Measurements from ENCODE around the gene ANKRD24. TPM values are rescaled to one million over a fixed set of nuclear protein-coding genes. Genes with fewer than 3 reads are reported as not detected.
"Not testable (repeated sequence)": the region's sequence is repeated elsewhere in the genome, so short reads cannot be mapped to it uniquely, and the experiment has no call there.

ANKRD24 gene
- total and polyA plus RNA-seq, 4 donors: 2.8 to 13.7 (median 6.7) TPM

DNA sequence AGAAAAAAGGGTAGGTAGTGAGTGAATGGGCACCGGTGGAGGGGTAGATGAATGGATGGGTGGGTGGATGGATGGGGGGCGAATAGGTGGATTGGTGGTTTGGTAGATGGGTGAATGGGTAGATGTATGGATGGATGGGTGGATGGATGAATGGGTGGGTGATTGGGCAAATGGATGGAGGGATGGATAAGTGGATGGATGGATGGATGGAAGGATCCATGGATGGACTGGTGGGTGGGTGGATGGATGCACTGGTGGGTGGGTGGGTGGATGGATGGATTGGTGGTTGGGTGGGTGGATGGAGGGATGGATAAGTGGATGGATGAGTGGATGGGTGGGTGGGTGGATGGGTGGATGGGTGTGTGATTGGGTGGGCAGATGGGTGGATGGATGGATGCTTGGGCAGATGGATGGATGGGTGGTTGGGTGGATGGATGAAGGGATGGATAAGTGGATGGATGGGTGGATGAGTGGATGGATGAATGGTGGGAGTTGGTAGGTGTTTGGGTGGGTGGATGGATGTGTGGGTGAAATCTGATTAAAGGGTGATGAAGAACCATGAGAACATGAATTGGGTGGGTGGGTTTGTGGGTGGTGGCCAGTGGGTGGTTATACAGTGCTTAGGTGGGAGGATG, 2.3 kb downstream of the ANKRD24 start:
- H3K36me3 ChIP-seq (ENCODE audit: control insufficient read depth, insufficient read depth, low read length): peaks cover 13% of the 10 kb centered on the region
- no peak for DNase-seq (ENCODE audit: low read depth in 4 of 6, low spot score in 6 of 6)
- 86% methylated on average over 2 of the region's 2 CpGs for WGBS (ENCODE audit: insufficient coverage)
- peaks cover 36% of the 10 kb centered on the region for H3K4me1 ChIP-seq (ENCODE audit: control insufficient read depth, insufficient read depth, low read length)
- no peak overlapping the region for H3K27ac ChIP-seq (ENCODE audit: low read depth, low read length)
- H3K9me3 ChIP-seq (ENCODE audit: control insufficient read depth, insufficient read depth, low read length): no peaks in the 10 kb centered on the region
- H3K27me3 ChIP-seq (ENCODE audit: control insufficient read depth, insufficient read depth, low read length): no peaks in the 10 kb centered on the region
- H3K4me3 ChIP-seq (ENCODE audit: low read depth, low read length): no peak overlapping the region

GRCh38 chr19:4185413-4186086, 3.1 kb downstream of the ANKRD24 start:
- no peak for DNase-seq (ENCODE audit: low read depth in 4 of 6, low spot score in 6 of 6)
- H3K4me1 ChIP-seq (ENCODE audit: control insufficient read depth, insufficient read depth, low read length): peaks cover 36% of the 10 kb centered on the region
- peaks cover 5% of the 10 kb centered on the region for H3K36me3 ChIP-seq (ENCODE audit: control insufficient read depth, insufficient read depth, low read length)
- 80% methylated on average over 9 of the region's 9 CpGs for WGBS (ENCODE audit: insufficient coverage)
- no peak overlapping the region for H3K4me3 ChIP-seq (ENCODE audit: low read depth, low read length)
- no peaks in the 10 kb centered on the region for H3K27me3 ChIP-seq (ENCODE audit: control insufficient read depth, insufficient read depth, low read length)
- no peaks in the 10 kb centered on the region for H3K9me3 ChIP-seq (ENCODE audit: control insufficient read depth, insufficient read depth, low read length)
- no peak overlapping the region for H3K27ac ChIP-seq (ENCODE audit: low read depth, low read length)

- H3K36me3 ChIP-seq (ENCODE audit: control insufficient read depth, insufficient read depth, low read length): no peaks in the 10 kb centered on the region
- DNase-seq (ENCODE audit: low read depth in 4 of 6, low spot score in 6 of 6): peak in 2 of 6 donors; percentile 67 to 76
- H3K27me3 ChIP-seq (ENCODE audit: control insufficient read depth, insufficient read depth, low read length): no peaks in the 10 kb centered on the region
- WGBS (ENCODE audit: insufficient coverage): 33% methylated on average over 13 of the region's 22 CpGs
- H3K4me1 ChIP-seq (ENCODE audit: control insufficient read depth, insufficient read depth, low read length): peaks cover 28% of the 10 kb centered on the region
- no peak overlapping the region for H3K4me3 ChIP-seq (ENCODE audit: low read depth, low read length)
- no peak overlapping the region for H3K27ac ChIP-seq (ENCODE audit: low read depth, low read length)
- no peaks in the 10 kb centered on the region for H3K9me3 ChIP-seq (ENCODE audit: control insufficient read depth, insufficient read depth, low read length)
These were observed 3.9 kb downstream of the ANKRD24 start for GRCh38 chr19:4186087-4186993.

- 91% methylated on average over 9 of the region's 10 CpGs for WGBS (ENCODE audit: insufficient coverage)
- no peaks in the 10 kb centered on the region for H3K9me3 ChIP-seq (ENCODE audit: control insufficient read depth, insufficient read depth, low read length)
- no peaks in the 10 kb centered on the region for H3K36me3 ChIP-seq (ENCODE audit: control insufficient read depth, insufficient read depth, low read length)
- no peak overlapping the region for H3K4me3 ChIP-seq (ENCODE audit: low read depth, low read length)
- no peak for DNase-seq (ENCODE audit: low read depth in 4 of 6, low spot score in 6 of 6)
- no peaks in the 10 kb centered on the region for H3K27me3 ChIP-seq (ENCODE audit: control insufficient read depth, insufficient read depth, low read length)
- H3K27ac ChIP-seq (ENCODE audit: low read depth, low read length): no peak overlapping the region
- H3K4me1 ChIP-seq (ENCODE audit: control insufficient read depth, insufficient read depth, low read length): peaks cover 20% of the 10 kb centered on the region
These were observed 5.0 kb downstream of the ANKRD24 start for GRCh38 chr19:4187313-4188122.

- no peaks in the 10 kb centered on the region for H3K9me3 ChIP-seq (ENCODE audit: control insufficient read depth, insufficient read depth, low read length)
- H3K4me3 ChIP-seq (ENCODE audit: low read depth, low read length): no peak overlapping the region
- H3K36me3 ChIP-seq (ENCODE audit: control insufficient read depth, insufficient read depth, low read length): no peaks in the 10 kb centered on the region
- no peaks in the 10 kb centered on the region for H3K27me3 ChIP-seq (ENCODE audit: control insufficient read depth, insufficient read depth, low read length)
- DNase-seq (ENCODE audit: low read depth in 4 of 6, low spot score in 6 of 6): no peak
- 61% methylated on average over 3 of the region's 5 CpGs for WGBS (ENCODE audit: insufficient coverage)
- H3K27ac ChIP-seq (ENCODE audit: low read depth, low read length): no peak overlapping the region
- H3K4me1 ChIP-seq (ENCODE audit: control insufficient read depth, insufficient read depth, low read length): peaks cover 7% of the 10 kb centered on the region
These were observed 7.2 kb downstream of the ANKRD24 start for GRCh38 chr19:4189641-4190040.

DNA sequence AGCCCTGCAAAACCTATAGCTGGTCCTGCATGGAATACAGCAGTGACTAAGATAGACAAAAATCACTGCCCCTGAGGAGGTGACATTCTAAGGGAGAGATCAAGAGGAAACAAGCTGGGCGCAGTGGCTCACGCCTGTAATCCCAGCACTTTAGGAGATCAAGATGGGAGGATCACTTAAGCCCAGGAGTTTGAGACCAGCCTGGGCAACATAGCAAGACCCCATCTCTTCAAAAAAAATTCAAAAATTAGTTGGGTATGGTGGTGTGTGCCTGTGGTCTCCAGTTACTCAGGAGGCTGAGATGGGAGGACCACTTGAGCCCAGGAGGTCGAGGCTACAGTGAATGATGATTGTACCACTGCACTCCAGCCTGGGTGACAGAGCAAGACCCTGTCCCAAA, 10.0 kb downstream of the ANKRD24 start:
- WGBS (ENCODE audit: insufficient coverage): no CpG with 5 or more reads among the region's 3 CpGs
- H3K4me3 ChIP-seq (ENCODE audit: low read depth, low read length); H3K27ac ChIP-seq (ENCODE audit: low read depth, low read length); H3K27me3 ChIP-seq (ENCODE audit: control insufficient read depth, insufficient read depth, low read length); H3K36me3 ChIP-seq (ENCODE audit: control insufficient read depth, insufficient read depth, low read length); H3K4me1 ChIP-seq (ENCODE audit: control insufficient read depth, insufficient read depth, low read length); H3K9me3 ChIP-seq (ENCODE audit: control insufficient read depth, insufficient read depth, low read length); DNase-seq (ENCODE audit: low read depth in 4 of 6, low spot score in 6 of 6): not testable (repeated sequence)

DNA sequence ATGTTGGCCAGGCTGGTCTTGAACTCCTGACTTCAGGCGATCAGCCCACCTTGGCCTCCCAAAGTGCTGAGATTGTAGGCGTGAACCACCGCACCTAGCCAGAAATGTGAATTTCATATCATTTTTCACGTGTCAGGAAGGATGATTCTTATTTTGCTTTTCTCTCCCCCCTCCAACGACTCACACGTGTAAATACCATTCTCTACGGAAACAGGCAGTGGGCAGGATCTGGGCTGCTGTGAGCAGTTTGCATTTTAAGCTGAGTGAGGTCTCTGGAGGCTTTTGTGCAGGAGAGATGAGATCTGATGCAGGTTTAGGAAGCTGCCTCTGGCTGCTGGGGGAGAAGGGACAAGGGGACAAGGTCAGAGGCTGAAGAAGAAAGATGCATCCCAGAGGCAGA, 11.9 kb downstream of the ANKRD24 start:
- Histone ChIP-seq H3K27me3 (ENCODE audit: control insufficient read depth, insufficient read depth, low read length) (peaks cover 14% of the 10 kb centered on the region), H3K4me3 (ENCODE audit: low read depth, low read length) (no peak overlapping the region), H3K9me3 (ENCODE audit: control insufficient read depth, insufficient read depth, low read length) (no peaks in the 10 kb centered on the region), H3K27ac (ENCODE audit: low read depth, low read length) (no peak overlapping the region), H3K4me1 (ENCODE audit: control insufficient read depth, insufficient read depth, low read length) (no peaks in the 10 kb centered on the region), H3K36me3 (ENCODE audit: control insufficient read depth, insufficient read depth, low read length) (no peaks in the 10 kb centered on the region)
- WGBS (ENCODE audit: insufficient coverage): 62% methylated on average over 3 of the region's 7 CpGs
- DNase-seq (ENCODE audit: low read depth in 4 of 6, low spot score in 6 of 6): no peak

GRCh38 chr19:4196009-4196408, 13.5 kb downstream of the ANKRD24 start:
- Histone ChIP-seq H3K4me3 (ENCODE audit: low read depth, low read length) (no peak overlapping the region), H3K27ac (ENCODE audit: low read depth, low read length) (no peak overlapping the region), H3K27me3 (ENCODE audit: control insufficient read depth, insufficient read depth, low read length) (peaks cover 17% of the 10 kb centered on the region), H3K36me3 (ENCODE audit: control insufficient read depth, insufficient read depth, low read length) (no peaks in the 10 kb centered on the region), H3K4me1 (ENCODE audit: control insufficient read depth, insufficient read depth, low read length) (no peaks in the 10 kb centered on the region), H3K9me3 (ENCODE audit: control insufficient read depth, insufficient read depth, low read length) (no peaks in the 10 kb centered on the region)
- 87% methylated on average over 7 of the region's 8 CpGs for WGBS (ENCODE audit: insufficient coverage)
- DNase-seq (ENCODE audit: low read depth in 4 of 6, low spot score in 6 of 6): no peak

GRCh38 chr19:4196587-4197148, 14.2 kb downstream of the ANKRD24 start:
- peaks cover 17% of the 10 kb centered on the region for H3K27me3 ChIP-seq (ENCODE audit: control insufficient read depth, insufficient read depth, low read length)
- no peak for DNase-seq (ENCODE audit: low read depth in 4 of 6, low spot score in 6 of 6)
- H3K4me1 ChIP-seq (ENCODE audit: control insufficient read depth, insufficient read depth, low read length): no peaks in the 10 kb centered on the region
- H3K4me3 ChIP-seq (ENCODE audit: low read depth, low read length): no peak overlapping the region
- H3K27ac ChIP-seq (ENCODE audit: low read depth, low read length): no peak overlapping the region
- 87% methylated on average over 22 of the region's 22 CpGs for WGBS (ENCODE audit: insufficient coverage)
- no peaks in the 10 kb centered on the region for H3K9me3 ChIP-seq (ENCODE audit: control insufficient read depth, insufficient read depth, low read length)
- no peaks in the 10 kb centered on the region for H3K36me3 ChIP-seq (ENCODE audit: control insufficient read depth, insufficient read depth, low read length)

Data from spinal cord (tissue), 10 donors.